ENCODE data around the gene ACTMAP. TPM values are rescaled to one million over a fixed set of nuclear protein-coding genes. Genes with fewer than 3 reads are reported as not detected.

The ACTMAP gene
- total RNA-seq, 1 experiment from 2014 or later, result 39.3 TPM

GRCh38 chr19:40754611-40755247 lies 4.5 kb upstream of the ACTMAP start:
- Histone ChIP-seq H3K4me3 (no peak overlapping the region; the same call in 1 of the 2 replicates), H3K79me2 (ENCODE audit: low read depth) (peaks cover 80% of the 10 kb centered on the region), H3K36me3 (ENCODE audit: low read depth) (peaks cover 41% of the 10 kb centered on the region), H3F3A (ENCODE audit: insufficient read depth, low read depth) (peaks cover 21% of the 10 kb centered on the region; the same call in 1 of the 2 replicates), H3K4me2 (peak overlapping the region; percentile 50), H4K20me1 (ENCODE audit: insufficient read depth) (peaks cover 66% of the 10 kb centered on the region), H2AFZ (no peak overlapping the region), H3K27me3 (ENCODE audit: insufficient read depth, low read depth) (no peaks in the 10 kb centered on the region), H3K9me2 (ENCODE audit: insufficient read depth) (no peaks in the 10 kb centered on the region), H3K27ac (peak overlapping the region; percentile 17; the same call in 1 of the 2 replicates), H3K4me1 (replicated peaks; ENCODE audit: insufficient read depth) (peaks cover 24% of the 10 kb centered on the region), H3K9me3 (ENCODE audit: insufficient read depth, low read depth) (no peaks in the 10 kb centered on the region)
- no peak for DNase-seq
- TF ChIP-seq EZH2 (IDR thresholded peaks at IDR 0.05; ENCODE audit: low read depth) (no peak), CTCF (conservative IDR thresholded peaks at IDR 0.05) (no peak)
- CTCF ChIA-PET, result interaction anchor here (0.6 kb wide), 3 partner anchors 19 to 120 kb away, joined by 3 to 6 read pairs (median 3); no protein-coding TSS in a partner anchor
- POLR2A ChIA-PET (ENCODE audit: unreplicated experiment), result interaction anchor here (0.6 kb wide), 1 partner anchor 544 kb away, joined by 9 read pairs; no protein-coding TSS in a partner anchor
- intact Hi-C loops (cut with micrococcal nuclease; ENCODE audit: unreplicated experiment), result loop anchor here (5.0 kb wide), 1 partner anchor 58 kb away; no protein-coding TSS in a partner anchor
- BruUV-seq (replicated peaks), result no TSS peak

- ChIA-PET POLR2A (ENCODE audit: unreplicated experiment) (no interaction called here), CTCF (interaction anchor here (0.7 to 0.8 kb wide), 2 partner anchors 55 to 90 kb away, joined by 4 read pairs; no protein-coding TSS in a partner anchor)
- H4K20me1 ChIP-seq (ENCODE audit: insufficient read depth), result peaks cover 45% of the 10 kb centered on the region
- no TSS peak for BruUV-seq (replicated peaks)
- DNase-seq, result no peak
- no peak for TF ChIP-seq EZH2 (IDR thresholded peaks at IDR 0.05; ENCODE audit: low read depth)
- no peak for TF ChIP-seq CTCF (conservative IDR thresholded peaks at IDR 0.05)
- H3K4me1 ChIP-seq (replicated peaks; ENCODE audit: insufficient read depth), result peaks cover 39% of the 10 kb centered on the region
- H3K27me3 ChIP-seq (ENCODE audit: insufficient read depth, low read depth), result no peaks in the 10 kb centered on the region
- peak overlapping the region; percentile 90 for H3K4me3 ChIP-seq
- peaks cover 24% of the 10 kb centered on the region; the same call in 1 of the 2 replicates for H3K36me3 ChIP-seq (ENCODE audit: low read depth)
- no peaks in the 10 kb centered on the region for H3K9me3 ChIP-seq (ENCODE audit: insufficient read depth, low read depth)
- intact Hi-C loops (cut with micrococcal nuclease; ENCODE audit: unreplicated experiment), result loop anchor here (5.0 kb wide), 1 partner anchor 60 kb away; no protein-coding TSS in a partner anchor
- peak overlapping the region; percentile 73 for H3K4me2 ChIP-seq
- H3K27ac ChIP-seq, result peak overlapping the region; percentile 76
- peaks cover 77% of the 10 kb centered on the region for H3K79me2 ChIP-seq (ENCODE audit: low read depth)
- H3F3A ChIP-seq (ENCODE audit: insufficient read depth, low read depth), result peaks cover 11% of the 10 kb centered on the region
- no peaks in the 10 kb centered on the region for H3K9me2 ChIP-seq (ENCODE audit: insufficient read depth)
- H2AFZ ChIP-seq, result no peak overlapping the region
Observed at GRCh38 chr19:40752257-40752781, 2.0 kb upstream of the ACTMAP start.

- intact Hi-C loops (cut with micrococcal nuclease; ENCODE audit: unreplicated experiment), result loop anchor here (1.0 to 5.0 kb wide), 8 partner anchors 15 to 513 kb away; partner anchors contain the start of genes COQ8B, EGLN2, HNRNPUL1 and NUMBL
Observed at GRCh38 chr19:40750874-40751537, 729 bp upstream of the ACTMAP start, which contains the start of gene SNRPA. Gene SNRPA (plus strand): TSS chr19:40751203. CDS start chr19:40751409, 206 bp downstream.

More at GRCh38 chr19:40750874-40751537, 729 bp upstream of the ACTMAP start, which contains the start of gene SNRPA:
- no peaks in the 10 kb centered on the region for H3K27me3 ChIP-seq (ENCODE audit: insufficient read depth, low read depth)
- peak within 1 kb of the TSS; percentile 95 for H3K4me3 ChIP-seq
- H3F3A ChIP-seq (ENCODE audit: insufficient read depth, low read depth), result peaks cover 11% of the 10 kb centered on the region
- H4K20me1 ChIP-seq (ENCODE audit: insufficient read depth), result peaks cover 32% of the 10 kb centered on the region
- peak; percentile 95 to 97 for DNase-seq
- POLR2A ChIA-PET (ENCODE audit: unreplicated experiment), result interaction anchor here (0.5 to 1.0 kb wide), 16 partner anchors 15 to 985 kb away, joined by 3 to 22 read pairs (median 4); partner anchors contain the start of genes B9D2, RAB4B and SERTAD1
- CTCF ChIA-PET, result no interaction called here
- no peaks in the 10 kb centered on the region for H3K9me2 ChIP-seq (ENCODE audit: insufficient read depth)
- H3K79me2 ChIP-seq (ENCODE audit: low read depth), result peaks cover 64% of the 10 kb centered on the region
- H3K36me3 ChIP-seq (ENCODE audit: low read depth), result peaks cover 23% of the 10 kb centered on the region; the same call in 1 of the 2 replicates
- H3K27ac ChIP-seq, result peak within 1 kb of the TSS; percentile 91
- no peak for TF ChIP-seq CTCF (conservative IDR thresholded peaks at IDR 0.05)
- no peak for TF ChIP-seq EZH2 (IDR thresholded peaks at IDR 0.05; ENCODE audit: low read depth)
- no peaks in the 10 kb centered on the region for H3K9me3 ChIP-seq (ENCODE audit: insufficient read depth, low read depth)
- peak within 1 kb of the TSS; percentile 74 for H2AFZ ChIP-seq
- BruUV-seq (replicated peaks), result no TSS peak
- H3K4me2 ChIP-seq, result peak within 1 kb of the TSS; percentile 92
- H3K4me1 ChIP-seq (replicated peaks; ENCODE audit: insufficient read depth), result peaks cover 39% of the 10 kb centered on the region
